SK-N-SH treated with all-trans-retinoic acid at 6 μM for 48 hours (cell line): ENCODE results near the gene ZNF469.

ENCODE experiments used
- ATAC-seq: fragments of 200-7000 bp; cut with Tn5 transposase; 3 replicates; pipeline ENCODE4 v1.9.1; 2020; ENCODE audit warnings: mild to moderate bottlenecking, moderate library complexity
- ARNTL ChIP-seq: fragments of 450-650 bp; formaldehyde crosslinking; IDR thresholded peaks from 2 replicates; pipeline ENCODE4 v1.5.0; 2020; ENCODE audit warnings: low read depth, mild to moderate bottlenecking, moderate library complexity, borderline replicate concordance
- BACH2 ChIP-seq: fragments of 250-450 bp; sonication (Bioruptor Pico); IDR thresholded peaks from 2 replicates; pipeline ENCODE4 v1.9.0; 2021; ENCODE audit warnings: mild to moderate bottlenecking, borderline replicate concordance
- CREB5 ChIP-seq: fragments of 250-450 bp; sonication (Bioruptor Pico); IDR thresholded peaks from 2 replicates; pipeline ENCODE4 v1.5.1; 2020; ENCODE audit warnings: low read depth, mild to moderate bottlenecking, moderate library complexity
- CSDC2 ChIP-seq: fragments of 250-450 bp; sonication (Bioruptor Pico); IDR thresholded peaks from 2 replicates; pipeline ENCODE4 v1.5.0; 2020; ENCODE audit warnings: mild to moderate bottlenecking, moderate library complexity
- CSRNP3 ChIP-seq: fragments of 250-450 bp; sonication (Bioruptor Pico); IDR thresholded peaks from 2 replicates; pipeline ENCODE4 v1.5.1; 2021; ENCODE audit warnings: mild to moderate bottlenecking, moderate library complexity
- ESRRG ChIP-seq: fragments of 250-450 bp; sonication (Bioruptor Pico); IDR thresholded peaks from 2 replicates; pipeline ENCODE4 v1.6.1; 2021; ENCODE audit warnings: mild to moderate bottlenecking
- GLIS3 ChIP-seq: fragments of 250-450 bp; sonication (Bioruptor Pico); IDR thresholded peaks from 2 replicates; pipeline ENCODE4 v1.5.0; 2020; ENCODE audit warnings: mild to moderate bottlenecking, moderate library complexity
- ISL1 ChIP-seq: fragments of 250-450 bp; sonication (Bioruptor Pico); IDR thresholded peaks from 2 replicates; pipeline ENCODE4 v2.1.2; 2022; ENCODE audit warnings: mild to moderate bottlenecking, moderate library complexity
- OSR1 ChIP-seq: fragments of 250-450 bp; sonication (Bioruptor Pico); IDR thresholded peaks from 2 replicates; pipeline ENCODE4 v1.8.0; 2022; ENCODE audit warnings: moderate library complexity, mild to moderate bottlenecking, inconsistent platforms
- PATZ1 ChIP-seq: fragments of 250-450 bp; sonication (Bioruptor Pico); IDR thresholded peaks from 2 replicates; pipeline ENCODE4 v1.8.0; 2020; ENCODE audit warnings: mild to moderate bottlenecking, moderate library complexity, borderline replicate concordance
- PPARA ChIP-seq: fragments of 250-450 bp; sonication (Bioruptor Pico); IDR thresholded peaks from 2 replicates; pipeline ENCODE4 v1.5.0; 2020; ENCODE audit warnings: mild to moderate bottlenecking, borderline replicate concordance
- RARB ChIP-seq: fragments of 250-450 bp; sonication (Bioruptor Pico); IDR thresholded peaks from 2 replicates; pipeline ENCODE4 v1.8.0; 2021; ENCODE audit warnings: mild to moderate bottlenecking, moderate library complexity
- SNAI2 ChIP-seq: fragments of 250-450 bp; sonication (Bioruptor Pico); IDR thresholded peaks from 2 replicates; pipeline ENCODE4 v1.5.0; 2020; ENCODE audit warnings: mild to moderate bottlenecking, moderate library complexity
- TCF4 ChIP-seq: fragments of 250-450 bp; sonication (Bioruptor Pico); IDR thresholded peaks from 2 replicates; pipeline ENCODE4 v1.8.0; 2021; ENCODE audit warnings: mild to moderate bottlenecking, moderate library complexity, borderline replicate concordance
- TOX ChIP-seq: fragments of 250-450 bp; sonication (Bioruptor Pico); IDR thresholded peaks from 2 replicates; pipeline ENCODE4 v1.8.0; 2021; ENCODE audit warnings: mild to moderate bottlenecking, moderate library complexity, borderline replicate concordance
- ZFP3 ChIP-seq: fragments of 250-450 bp; sonication (Bioruptor Pico); IDR thresholded peaks from 2 replicates; pipeline ENCODE4 v1.5.0; 2020; ENCODE audit warnings: mild to moderate bottlenecking, moderate library complexity
- ZFP30 ChIP-seq: fragments of 450-650 bp; formaldehyde crosslinking; IDR thresholded peaks from 2 replicates; pipeline ENCODE4 v1.5.0; 2022; ENCODE audit warnings: mild to moderate bottlenecking, moderate library complexity
- ZNF565 ChIP-seq: fragments of 450-650 bp; formaldehyde crosslinking; conservative IDR thresholded peaks from 2 replicates; pipeline ENCODE4 v1.5.0; 2020; ENCODE audit warnings: low read depth, mild to moderate bottlenecking, moderate library complexity
- ZNF70 ChIP-seq: fragments of 450-650 bp; formaldehyde crosslinking; IDR thresholded peaks from 2 replicates; pipeline ENCODE4 v1.5.0; 2020; ENCODE audit warnings: mild to moderate bottlenecking, moderate library complexity

ZNF469 gene

GRCh38 chr16:88355389-88356123 is 27.2 kb upstream of the ZNF469 start:
- TF ChIP-seq ISL1 (CRISPR knock-in tag) (no peak), ARNTL (no peak), SNAI2 (CRISPR knock-in tag) (no peak), OSR1 (CRISPR knock-in tag) (no peak), ZFP30 (CRISPR knock-in tag) (no peak), CSDC2 (CRISPR knock-in tag) (no peak), TOX (CRISPR knock-in tag) (no peak), ZNF565 (no peak), BACH2 (CRISPR knock-in tag) (no peak), RARB (CRISPR knock-in tag) (no peak), GLIS3 (no peak), CSRNP3 (CRISPR knock-in tag) (no peak), CREB5 (CRISPR knock-in tag) (no peak), PATZ1 (CRISPR knock-in tag) (no peak)
- no peak for ATAC-seq

- TF ChIP-seq ZNF565, result no peak
- no peak for TF ChIP-seq PPARA
- no peak for ATAC-seq
Observed at GRCh38 chr16:88356124-88356726, 26.5 kb upstream of the ZNF469 start.

GRCh38 chr16:88356727-88357199 is 26.0 kb upstream of the ZNF469 start:
- TF ChIP-seq ZFP30 (CRISPR knock-in tag) (no peak), TCF4 (no peak), PPARA (no peak), PATZ1 (CRISPR knock-in tag) (no peak), OSR1 (CRISPR knock-in tag) (no peak), ZNF565 (no peak)
- ATAC-seq, result no peak

- TF ChIP-seq RARB (CRISPR knock-in tag) (no peak), ARNTL (no peak), BACH2 (CRISPR knock-in tag) (no peak), ZNF565 (no peak), ZNF70 (CRISPR knock-in tag) (no peak), CSRNP3 (CRISPR knock-in tag) (no peak), ESRRG (CRISPR knock-in tag) (no peak), GLIS3 (no peak), CSDC2 (CRISPR knock-in tag) (no peak), ZFP3 (no peak), OSR1 (CRISPR knock-in tag) (no peak)
- ATAC-seq, result no peak
Observed at GRCh38 chr16:88357317-88358022, 25.3 kb upstream of the ZNF469 start.
